ENCODE data around the gene GFRA1. TPM values are rescaled to one million over a fixed set of nuclear protein-coding genes. Genes with fewer than 3 reads are reported as not detected.

Gene GFRA1
- total and polyA plus RNA-seq, 2 donors (not counting 3 experiments of a cell fraction or from before 2014, with no cell fraction given): 0.22 to 0.88 TPM

DNA sequence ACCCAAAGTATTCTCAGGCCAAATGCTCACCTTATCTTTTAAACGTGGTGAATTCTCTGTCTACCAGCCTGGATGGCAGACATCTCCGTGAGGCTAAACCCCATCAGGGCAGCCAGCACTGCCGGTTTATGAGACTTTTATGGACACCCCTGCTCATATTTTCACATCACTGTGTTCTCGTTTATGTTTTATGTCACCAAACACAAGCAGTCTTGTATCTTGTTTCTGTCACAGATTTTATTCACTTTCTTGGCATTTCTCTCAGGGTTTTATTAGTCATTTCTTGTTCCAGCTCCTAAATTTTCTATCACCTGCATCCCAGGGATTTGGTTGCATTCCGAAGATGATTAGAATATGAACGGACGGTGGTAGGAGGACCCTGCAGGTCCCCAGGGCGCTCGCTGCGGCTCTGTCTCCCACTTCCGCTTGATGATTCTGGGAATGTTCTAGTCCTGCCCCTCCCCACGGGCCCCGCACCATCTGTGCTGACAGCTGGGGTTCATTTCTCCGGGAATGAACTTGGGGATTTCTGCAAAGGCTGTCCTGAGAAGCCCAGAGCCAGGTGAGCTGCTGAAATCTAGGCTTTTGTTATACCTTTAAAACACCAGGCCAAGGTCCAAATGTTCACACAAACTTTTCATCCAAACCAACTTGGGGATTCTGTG, 217.6 kb downstream of the GFRA1 start:
- intact Hi-C loops (cut with micrococcal nuclease) (no loop called here), dilution Hi-C loops (cut with MboI; ENCODE audit: extremely low pct_ligation_motif_present, low sequenced_read_pairs) (no loop called here)
- POLR2A ChIA-PET: no interaction called here
- Histone ChIP-seq H3K27ac (ENCODE audit: insufficient read depth, low read depth, low read length) (no peak overlapping the region), H3K9me3 (replicated peaks; ENCODE audit: control insufficient read depth, insufficient read depth, low read length) (no peaks in the 10 kb centered on the region), H3K4me3 (replicated peaks in 1 of 3; ENCODE audit: insufficient read depth in 1 of 3, low read depth in 1 of 3, low read length in 3 of 3) (no peak overlapping the region), H3K9ac (replicated peaks; ENCODE audit: extremely low read depth, insufficient read depth, low read length) (no peak overlapping the region), H3K27me3 (ENCODE audit: control insufficient read depth in 2 of 2, insufficient read depth in 2 of 2, low read length in 2 of 2) (no peaks in the 10 kb centered on the region), H3K4me2 (ENCODE audit: insufficient read depth, low read length) (no peak overlapping the region), H3K79me2 (ENCODE audit: control insufficient read depth, insufficient read depth, low read length) (no peaks in the 10 kb centered on the region), H3K9me1 (replicated peaks; ENCODE audit: control insufficient read depth, extremely low read depth, insufficient read depth, low read length) (no peaks in the 10 kb centered on the region), H2AFZ (ENCODE audit: low read depth, low read length) (no peak overlapping the region), H3K4me1 (ENCODE audit: control insufficient read depth, extremely low read depth, insufficient read depth, low read length) (no peaks in the 10 kb centered on the region), H3K36me3 (ENCODE audit: control insufficient read depth in 2 of 2, extremely low read depth in 1 of 2, insufficient read depth in 2 of 2, low read length in 2 of 2) (no peaks in the 10 kb centered on the region), H4K20me1 (replicated peaks; ENCODE audit: control insufficient read depth, extremely low read depth, insufficient read depth, low read length) (no peaks in the 10 kb centered on the region)
- FAIRE-seq: no peak
- no peak for DNase-seq (ENCODE audit: low read depth, low spot score)
- no peak for TF ChIP-seq GATA2 (IDR thresholded peaks at IDR 0.05; ENCODE audit: insufficient read depth, insufficient read length, low read depth, low read length)
- TF ChIP-seq JUN (IDR thresholded peaks at IDR 0.05; ENCODE audit: borderline replicate concordance, insufficient read depth, insufficient read length, low read depth): no peak
- no peak for TF ChIP-seq POLR2A (IDR thresholded peaks at IDR 0.05; ENCODE audit: low read depth, low read length)
- TF ChIP-seq FOS (IDR thresholded peaks at IDR 0.05; ENCODE audit: borderline replicate concordance, insufficient read depth, low read length): no peak
- TF ChIP-seq, protein P1, sequence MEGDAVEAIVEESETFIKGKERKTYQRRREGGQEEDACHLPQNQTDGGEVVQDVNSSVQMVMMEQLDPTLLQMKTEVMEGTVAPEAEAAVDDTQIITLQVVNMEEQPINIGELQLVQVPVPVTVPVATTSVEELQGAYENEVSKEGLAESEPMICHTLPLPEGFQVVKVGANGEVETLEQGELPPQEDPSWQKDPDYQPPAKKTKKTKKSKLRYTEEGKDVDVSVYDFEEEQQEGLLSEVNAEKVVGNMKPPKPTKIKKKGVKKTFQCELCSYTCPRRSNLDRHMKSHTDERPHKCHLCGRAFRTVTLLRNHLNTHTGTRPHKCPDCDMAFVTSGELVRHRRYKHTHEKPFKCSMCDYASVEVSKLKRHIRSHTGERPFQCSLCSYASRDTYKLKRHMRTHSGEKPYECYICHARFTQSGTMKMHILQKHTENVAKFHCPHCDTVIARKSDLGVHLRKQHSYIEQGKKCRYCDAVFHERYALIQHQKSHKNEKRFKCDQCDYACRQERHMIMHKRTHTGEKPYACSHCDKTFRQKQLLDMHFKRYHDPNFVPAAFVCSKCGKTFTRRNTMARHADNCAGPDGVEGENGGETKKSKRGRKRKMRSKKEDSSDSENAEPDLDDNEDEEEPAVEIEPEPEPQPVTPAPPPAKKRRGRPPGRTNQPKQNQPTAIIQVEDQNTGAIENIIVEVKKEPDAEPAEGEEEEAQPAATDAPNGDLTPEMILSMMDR (IDR thresholded peaks at IDR 0.05; ENCODE audit: extremely low read depth in 1 of 2, insufficient read depth in 1 of 2, low read depth in 1 of 2, low read length in 2 of 2): no peak
- TF ChIP-seq MYC (IDR thresholded peaks at IDR 0.05; ENCODE audit: low read depth, low read length): no peak
- TF ChIP-seq POLR2AphosphoS5 (IDR thresholded peaks at IDR 0.05; ENCODE audit: insufficient read depth, low read depth, low read length): no peak
- no peak for TF ChIP-seq EZH2 (IDR thresholded peaks at IDR 0.05; ENCODE audit: borderline replicate concordance, low read depth, low read length, severe bottlenecking)
- TF ChIP-seq, protein P2, sequence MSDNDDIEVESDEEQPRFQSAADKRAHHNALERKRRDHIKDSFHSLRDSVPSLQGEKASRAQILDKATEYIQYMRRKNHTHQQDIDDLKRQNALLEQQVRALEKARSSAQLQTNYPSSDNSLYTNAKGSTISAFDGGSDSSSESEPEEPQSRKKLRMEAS (IDR thresholded peaks at IDR 0.05; ENCODE audit: insufficient read depth, insufficient read length): no peak
- CTCF ChIA-PET: no interaction called here
- BruUV-seq (replicated peaks): no TSS peak
